ENCODE results near the gene GRIK4.
"Not testable (repeated sequence)": the region's sequence is repeated elsewhere in the genome, so short reads cannot be mapped to it uniquely, and the experiment has no call there.

The GRIK4 gene

DNA sequence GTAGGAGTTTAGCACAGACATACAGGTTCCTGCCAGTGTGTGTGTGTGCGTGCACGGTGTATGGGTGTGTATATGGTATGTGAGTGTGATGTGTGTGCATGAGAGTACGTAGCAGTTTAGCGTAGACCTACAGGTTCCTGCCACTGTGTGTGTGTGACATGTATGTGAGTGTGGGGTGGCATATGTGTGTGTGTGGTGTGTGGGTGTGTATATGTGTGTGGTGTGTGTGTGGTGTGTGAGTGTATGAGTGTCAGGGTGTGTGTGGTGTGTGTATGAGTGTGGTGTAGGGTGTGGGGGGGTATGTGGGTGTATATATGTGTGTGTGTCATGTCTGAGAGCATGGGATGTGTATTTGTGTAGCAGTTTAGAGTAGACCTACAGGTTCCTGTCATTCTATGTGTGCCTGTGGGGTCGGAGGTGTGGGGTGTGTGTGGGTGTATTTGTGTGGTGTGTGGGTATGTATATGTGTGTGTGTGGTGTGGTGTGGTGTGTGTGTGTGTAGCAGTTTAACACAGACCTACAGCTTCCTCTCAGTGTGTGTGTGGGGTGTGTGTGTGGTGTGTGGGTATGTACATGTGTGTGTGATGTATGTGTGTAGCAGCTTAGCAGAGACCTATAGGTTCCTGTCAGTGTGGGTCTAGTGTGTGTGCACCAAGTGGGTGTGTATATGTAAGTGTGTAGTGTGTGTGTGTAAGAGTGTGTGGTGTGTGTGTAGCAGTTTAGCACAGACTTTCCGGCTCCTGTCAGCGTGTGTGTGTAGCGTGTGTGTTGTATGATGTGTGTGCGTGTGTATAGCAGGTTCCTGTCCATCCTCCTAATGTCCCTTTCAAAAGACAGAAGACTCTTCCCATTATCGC lies 480.5 kb downstream of the GRIK4 start:
- DNase-seq (ENCODE audit: low read depth in 2 of 2) = no peak

DNA sequence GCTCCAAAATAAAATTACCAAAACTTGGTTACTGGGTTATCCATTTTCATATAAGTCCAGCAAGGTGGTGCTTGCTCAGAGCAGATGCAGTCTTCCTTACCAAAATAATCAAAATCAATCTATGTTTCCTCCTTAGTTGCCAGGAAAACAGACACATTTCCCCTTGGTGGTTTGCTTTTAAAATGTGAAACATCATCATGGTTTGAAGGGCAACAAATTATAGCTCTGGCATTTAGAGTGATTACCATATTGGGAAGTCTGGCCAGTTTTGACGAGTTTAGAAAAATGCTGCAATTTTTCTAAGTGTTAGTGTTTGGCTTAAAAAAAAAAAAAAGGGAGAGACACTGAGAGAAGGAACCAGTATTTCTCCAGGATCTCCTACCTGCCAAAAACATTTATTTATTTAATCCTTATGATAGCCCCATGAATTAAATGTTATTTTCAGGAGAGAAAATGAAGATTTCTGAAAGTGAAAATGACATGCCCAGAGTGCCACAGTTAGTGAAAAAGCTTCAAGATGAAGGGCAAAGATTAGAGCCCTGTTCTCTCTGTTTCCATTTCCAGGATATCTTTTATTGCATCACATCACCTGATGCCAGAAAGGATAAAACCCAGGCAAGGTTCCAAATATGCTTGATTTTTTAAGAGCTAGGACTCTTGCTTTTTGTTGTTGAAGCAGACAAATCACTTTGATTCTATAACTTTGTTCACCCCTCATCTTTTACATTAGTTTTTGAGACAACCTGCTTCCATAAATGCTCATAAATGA lies 482.7 kb downstream of the GRIK4 start:
- no peak for DNase-seq (ENCODE audit: low read depth in 2 of 2)

DNA sequence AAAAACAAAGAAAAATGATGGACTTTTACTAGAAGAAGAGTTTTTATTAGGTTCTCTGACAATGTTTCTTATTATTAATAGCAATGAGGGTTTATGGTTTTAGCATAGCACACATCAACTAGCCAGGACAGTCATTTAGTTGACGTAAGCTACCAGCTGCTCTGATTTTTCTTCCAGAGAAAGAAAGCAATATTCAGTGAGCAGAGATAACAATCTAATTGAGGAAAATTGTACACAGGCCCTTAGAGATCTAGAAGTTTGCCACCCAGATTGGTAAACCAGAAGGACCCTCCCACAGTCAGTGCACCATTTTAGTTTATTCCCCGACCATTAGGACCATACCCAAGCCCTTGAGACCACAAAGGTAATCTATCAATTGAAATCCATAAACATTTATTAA lies 483.6 kb downstream of the GRIK4 start:
- no peak for DNase-seq (ENCODE audit: low read depth in 2 of 2)

DNA sequence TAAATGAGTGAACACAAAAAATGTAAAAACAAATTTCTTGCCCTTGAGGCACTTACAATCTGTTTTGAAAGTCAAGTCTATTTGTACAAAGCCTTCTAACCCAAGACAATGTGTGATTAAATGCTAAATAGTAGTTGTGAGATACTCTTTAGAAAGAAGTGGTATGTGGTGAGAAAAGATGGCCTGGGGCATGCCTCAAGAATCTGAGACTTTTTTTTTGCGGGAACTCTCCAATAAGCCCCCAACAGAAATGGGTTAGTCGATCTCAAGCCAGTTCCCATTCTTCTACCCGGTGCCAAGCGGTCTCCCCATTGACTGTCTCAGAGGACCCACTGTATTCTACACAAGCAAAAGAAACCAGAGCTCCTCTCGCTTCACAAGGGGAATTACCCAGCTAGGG lies 485.4 kb downstream of the GRIK4 start:
- no peak for DNase-seq (ENCODE audit: low read depth in 2 of 2)

DNA sequence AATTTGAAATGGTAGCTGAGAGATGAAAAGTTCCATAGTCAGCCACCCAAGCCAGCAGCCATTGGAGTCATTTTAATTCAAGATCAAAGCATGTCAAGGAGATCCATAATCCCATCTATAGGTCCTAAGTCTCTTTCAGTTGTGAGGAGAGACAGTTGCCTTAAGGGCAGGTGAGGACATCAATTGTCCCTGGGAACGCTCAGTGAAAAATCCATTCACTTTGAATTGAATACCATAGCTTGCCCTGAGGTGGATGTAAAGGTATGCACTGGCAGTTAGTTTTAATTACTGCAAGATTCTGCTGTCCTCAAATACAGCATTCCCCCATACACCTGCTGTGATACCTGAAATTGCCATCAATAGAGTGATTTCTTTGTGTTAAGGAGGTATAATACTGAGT lies 487.0 kb downstream of the GRIK4 start:
- no peak for DNase-seq (ENCODE audit: low read depth in 2 of 2)

DNA sequence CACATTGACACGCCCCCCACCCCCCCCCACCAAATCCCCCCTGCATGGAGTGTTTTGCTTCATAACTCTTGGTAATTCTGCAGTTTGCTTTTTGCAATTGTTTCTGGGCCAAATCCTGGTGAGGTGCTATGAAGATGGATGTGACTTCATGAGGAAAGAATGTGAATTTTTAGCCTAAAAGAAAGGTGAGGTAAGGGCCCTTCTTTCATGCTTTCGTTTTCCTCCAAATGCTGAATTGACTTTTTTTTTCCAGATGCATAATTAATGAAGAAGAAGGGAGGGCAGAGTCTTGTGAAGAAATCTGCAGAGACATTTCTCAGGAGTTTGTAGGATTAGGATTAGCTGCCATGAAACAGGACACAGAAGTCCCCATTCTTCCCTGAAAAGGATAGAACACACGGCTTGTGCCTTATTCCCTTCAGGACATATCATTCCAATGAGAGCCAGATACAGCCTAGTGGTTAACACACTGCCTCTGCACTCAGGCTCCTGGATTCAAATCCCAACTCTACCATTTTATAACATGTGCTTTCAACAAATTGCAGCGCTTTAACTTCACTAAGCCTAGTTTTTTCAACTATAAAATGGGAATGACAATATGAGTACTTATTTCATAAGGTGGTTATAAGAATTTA lies 492.8 kb downstream of the GRIK4 start:
- no peak for DNase-seq (ENCODE audit: low read depth in 2 of 2)

DNA sequence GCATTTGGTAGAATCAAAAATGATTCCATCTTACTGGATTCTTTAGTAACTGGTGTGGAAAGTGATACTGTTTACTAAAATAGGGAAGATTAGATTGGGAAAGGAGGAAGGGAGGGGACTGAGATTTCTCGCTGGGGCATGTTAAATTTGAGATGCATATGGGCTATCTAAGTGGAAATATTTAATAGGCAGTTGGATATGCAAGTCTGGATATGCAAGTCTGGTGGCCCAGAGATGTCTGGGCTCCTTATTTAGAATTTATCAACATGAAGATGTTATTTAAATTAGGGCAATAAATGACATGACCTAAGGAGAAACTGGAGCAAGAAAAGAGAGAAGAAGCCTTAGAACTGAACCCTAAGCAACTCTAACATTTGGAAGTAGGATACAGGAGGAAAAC lies 495.4 kb downstream of the GRIK4 start:
- no peak for DNase-seq (ENCODE audit: low read depth in 2 of 2)

DNA sequence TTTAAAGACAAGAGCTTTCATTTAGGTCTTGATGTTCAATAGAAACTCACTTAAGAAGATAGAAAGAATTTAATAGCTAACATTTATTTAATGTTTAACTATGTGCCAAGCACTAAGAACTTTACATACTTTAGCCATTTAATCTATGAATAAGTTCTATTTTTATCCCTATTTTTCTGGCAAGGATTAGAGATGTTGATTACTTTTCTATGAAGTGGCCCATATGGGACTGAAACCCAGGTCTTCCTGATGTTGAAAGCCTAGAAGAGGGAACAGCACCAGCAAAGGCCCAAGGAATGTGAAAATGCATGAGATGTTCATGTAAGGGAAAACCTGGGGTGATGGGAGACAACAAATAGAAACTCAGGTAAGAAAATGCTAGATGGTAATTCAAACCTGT lies 497.0 kb downstream of the GRIK4 start:
- DNase-seq (ENCODE audit: low read depth in 2 of 2) = no peak

DNA sequence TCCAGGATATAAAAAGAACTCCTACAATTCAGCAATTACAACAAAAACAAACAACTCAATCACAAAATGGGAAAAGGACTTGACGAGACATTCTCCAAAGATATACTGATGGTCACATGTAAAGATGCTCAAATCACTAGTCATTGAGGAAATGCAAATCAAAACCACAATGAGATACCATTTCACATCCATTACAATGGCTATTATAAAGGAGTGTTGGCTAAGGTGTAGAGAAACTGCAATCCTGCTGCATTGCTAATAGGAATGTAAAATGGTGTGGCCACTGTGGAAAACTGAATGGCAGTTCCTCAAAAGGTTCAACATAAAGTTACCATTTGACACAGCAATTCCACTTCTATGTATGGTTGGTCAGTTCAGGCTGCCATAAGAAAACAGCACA lies 500.5 kb downstream of the GRIK4 start:
- no peak for DNase-seq (ENCODE audit: low read depth in 2 of 2)

DNA sequence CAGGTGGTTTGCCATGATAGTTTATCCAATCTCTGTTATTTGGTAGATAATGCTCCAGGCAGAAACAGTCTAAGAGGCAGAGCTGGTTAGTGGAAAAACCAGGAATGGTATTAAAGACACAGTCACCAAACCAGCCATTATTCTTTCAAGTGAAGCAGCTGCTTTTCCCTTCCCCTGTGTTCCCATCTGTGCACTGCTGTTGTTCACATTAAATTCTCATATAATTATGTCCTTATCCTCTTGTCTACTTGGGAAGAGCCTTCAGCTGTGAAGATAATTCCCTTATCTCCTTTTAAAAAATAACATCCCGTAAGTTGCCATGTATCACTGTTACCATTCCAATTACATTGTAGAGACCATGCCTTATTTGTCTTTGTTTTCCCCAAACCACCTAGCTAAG lies 507.2 kb downstream of the GRIK4 start:
- no peak for DNase-seq (ENCODE audit: low read depth in 2 of 2)

DNA sequence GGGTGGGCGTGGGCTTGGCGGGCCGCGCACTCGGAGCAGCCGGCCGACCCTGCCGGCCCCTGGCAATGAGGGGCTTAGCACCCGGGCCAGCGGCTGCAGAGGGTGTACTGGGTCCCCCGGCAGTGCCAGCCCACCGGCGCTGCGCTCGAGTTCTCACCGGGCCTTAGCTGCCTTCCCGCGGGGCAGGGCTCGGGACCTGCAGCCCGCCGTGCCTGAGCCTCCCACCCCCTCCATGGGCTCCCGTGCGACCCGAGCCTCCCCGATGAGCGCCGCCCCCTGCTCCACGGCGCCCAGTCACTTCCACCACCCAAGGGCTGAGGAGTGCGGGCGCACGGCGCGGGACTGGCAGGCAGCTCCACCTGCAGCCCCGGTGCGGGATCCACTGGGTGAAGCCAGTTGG lies 510.2 kb downstream of the GRIK4 start:
- DNase-seq (ENCODE audit: low read depth in 2 of 2) = not testable (repeated sequence)

DNA sequence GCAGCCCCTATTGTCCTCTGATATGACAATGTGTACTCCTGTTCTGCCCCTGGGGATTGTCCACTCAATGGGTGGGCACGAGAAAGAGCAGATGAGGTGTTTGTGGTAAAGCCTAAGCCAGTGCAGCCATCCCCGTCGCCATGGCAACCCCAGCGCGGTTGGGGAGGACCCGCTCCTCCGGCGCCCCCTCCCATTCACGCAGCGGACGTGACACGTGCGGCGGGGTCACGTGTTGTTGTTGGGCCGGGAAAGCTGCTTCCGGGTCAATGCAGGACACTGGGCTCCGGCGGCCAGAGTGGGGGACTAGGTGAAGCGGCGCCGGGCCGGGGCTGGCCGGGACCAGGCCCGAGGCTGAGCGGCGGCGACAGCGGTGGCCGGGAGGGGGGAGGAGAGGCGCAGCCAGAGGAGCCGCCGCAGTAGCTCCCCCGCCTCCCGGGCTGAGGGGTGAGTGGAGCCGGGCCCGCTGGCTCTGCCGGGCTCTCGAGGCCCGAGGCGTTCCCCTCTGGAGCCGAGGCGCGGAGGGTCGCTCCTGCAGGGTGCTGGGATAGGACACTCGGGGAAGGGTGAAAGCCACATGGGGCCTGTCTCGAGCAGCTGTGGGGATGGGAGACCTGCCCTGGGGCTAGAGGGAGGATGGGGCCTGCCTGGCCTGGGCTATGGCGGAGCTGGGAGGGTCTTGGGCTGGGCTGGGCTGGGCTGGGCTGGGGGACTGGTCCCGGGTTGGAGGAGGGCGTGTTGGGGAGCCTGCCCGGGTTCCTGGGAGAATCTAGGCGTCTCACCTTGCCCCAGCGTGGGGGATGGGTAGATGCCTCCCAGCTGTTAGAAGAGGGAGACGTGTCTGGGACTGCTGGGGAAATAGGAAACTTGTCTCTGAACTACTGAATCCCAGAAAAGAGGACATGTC lies 512.6 kb downstream of the GRIK4 start, which contains the start of gene TBCEL:
Gene TBCEL (plus strand): TSS at position 255 of the 904 bp plus-strand sequence. CDS start 21,589 bp downstream, outside the sequence.
- peak; percentile 47 to 67 for DNase-seq (ENCODE audit: low read depth in 2 of 2)

DNA sequence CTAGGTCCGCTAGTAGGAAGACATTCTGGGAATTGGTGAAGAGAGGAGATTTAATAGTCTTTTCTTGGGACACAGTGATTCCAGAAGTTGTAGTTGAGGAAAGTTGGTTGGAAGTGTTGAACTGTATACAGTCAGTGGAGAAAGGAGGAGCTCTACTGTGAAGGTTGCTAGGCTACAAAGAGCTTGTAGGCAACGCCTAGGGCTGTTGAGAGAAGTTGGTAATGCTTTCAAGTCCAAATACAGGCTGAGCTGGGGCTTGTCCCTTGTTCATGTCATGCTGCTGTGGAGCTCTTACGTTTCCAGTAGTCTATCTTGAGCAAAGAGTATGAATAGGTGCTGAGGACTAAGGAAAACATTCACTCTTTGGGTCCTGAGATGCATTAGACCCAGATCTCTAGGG lies 513.4 kb downstream of the GRIK4 start:
- DNase-seq (ENCODE audit: low read depth in 2 of 2) = no peak

DNA sequence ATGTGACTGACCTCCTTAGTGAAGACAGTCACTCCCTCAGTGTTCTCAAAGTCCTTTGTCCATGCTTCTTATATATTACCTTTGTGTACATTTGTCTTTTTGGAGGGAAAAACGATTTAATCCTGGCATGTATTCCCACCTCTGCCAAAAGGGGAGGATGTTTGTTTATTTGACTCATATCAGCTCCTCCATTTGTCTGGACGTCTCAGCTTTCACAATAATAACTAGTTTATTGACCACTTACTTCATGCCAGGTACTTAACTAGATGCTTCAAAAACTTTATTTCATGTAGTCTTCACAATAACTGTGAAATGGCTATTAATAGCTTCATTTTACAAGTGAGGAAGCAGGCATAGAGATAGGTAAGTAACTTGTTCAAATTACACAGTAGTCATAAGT lies 517.6 kb downstream of the GRIK4 start:
- no peak for DNase-seq (ENCODE audit: low read depth in 2 of 2)

DNA sequence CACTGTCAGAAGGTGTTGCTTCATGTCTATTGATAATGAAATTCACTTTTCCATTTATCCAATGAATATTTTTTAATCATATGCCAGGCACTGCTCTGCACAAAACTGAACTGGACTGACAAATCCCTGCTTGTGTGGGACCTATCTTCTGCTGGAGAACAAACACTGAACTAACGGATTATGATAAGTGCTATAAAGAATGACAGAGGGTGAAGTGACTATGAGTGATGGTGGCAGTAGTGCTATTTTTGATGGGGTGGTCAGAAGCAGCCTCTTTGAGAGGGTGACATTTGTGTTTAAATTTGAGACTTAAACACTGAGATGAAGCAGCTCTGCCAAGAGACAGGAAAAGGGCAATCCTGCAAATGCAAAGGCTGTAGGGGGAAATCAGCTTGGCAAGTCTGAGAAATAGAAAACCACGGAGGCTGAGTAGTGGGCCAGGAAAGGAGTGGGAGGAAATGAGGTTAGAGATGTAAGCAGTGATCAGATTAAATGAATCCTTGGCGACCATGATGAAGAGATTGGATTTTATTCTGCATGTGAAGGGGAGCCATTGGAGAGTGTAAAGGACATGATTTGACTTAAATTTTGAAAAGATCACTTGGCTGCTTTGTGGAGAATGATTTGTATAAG lies 518.4 kb downstream of the GRIK4 start:
- no peak for DNase-seq (ENCODE audit: low read depth in 2 of 2)

DNA sequence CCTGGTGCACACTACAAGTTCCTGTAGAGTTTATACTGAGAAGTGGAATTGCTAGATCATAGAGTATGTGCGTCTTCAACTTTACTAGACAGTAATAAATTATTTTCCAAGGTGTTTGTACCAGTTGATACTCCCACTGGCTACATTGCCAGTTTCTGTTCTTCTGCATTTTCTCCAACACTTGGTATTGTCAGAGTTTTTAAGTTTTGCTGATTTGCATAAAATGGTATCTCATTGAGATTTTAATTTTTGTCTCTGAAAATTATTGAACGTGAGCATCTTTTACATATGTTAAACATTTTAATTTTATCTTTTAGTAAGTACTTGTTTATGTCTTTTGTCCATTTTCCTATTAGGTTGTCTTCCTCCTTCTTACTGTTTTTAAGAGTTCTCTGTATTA lies 519.6 kb downstream of the GRIK4 start:
- DNase-seq (ENCODE audit: low read depth in 2 of 2) = no peak

DNA sequence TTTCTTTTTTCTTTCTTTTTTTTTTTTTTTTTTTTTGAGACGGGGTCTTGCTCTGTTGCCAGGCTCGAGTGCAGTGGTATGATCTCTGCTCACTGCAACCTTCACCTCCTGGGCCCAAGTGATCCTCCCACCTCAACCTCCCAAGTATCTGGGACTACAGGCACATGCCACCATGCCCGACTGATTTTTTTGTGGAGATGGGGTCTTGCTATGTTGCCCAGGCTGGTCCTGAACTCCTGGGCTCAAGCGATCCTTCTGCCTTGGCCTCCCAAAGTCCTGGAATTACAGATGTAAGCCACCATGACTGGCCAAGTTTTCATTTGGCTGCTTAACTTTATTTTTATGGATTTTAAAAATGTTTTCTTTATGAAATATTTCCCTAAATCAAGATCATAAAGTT lies 520.1 kb downstream of the GRIK4 start:
- not testable (repeated sequence) for DNase-seq (ENCODE audit: low read depth in 2 of 2)

DNA sequence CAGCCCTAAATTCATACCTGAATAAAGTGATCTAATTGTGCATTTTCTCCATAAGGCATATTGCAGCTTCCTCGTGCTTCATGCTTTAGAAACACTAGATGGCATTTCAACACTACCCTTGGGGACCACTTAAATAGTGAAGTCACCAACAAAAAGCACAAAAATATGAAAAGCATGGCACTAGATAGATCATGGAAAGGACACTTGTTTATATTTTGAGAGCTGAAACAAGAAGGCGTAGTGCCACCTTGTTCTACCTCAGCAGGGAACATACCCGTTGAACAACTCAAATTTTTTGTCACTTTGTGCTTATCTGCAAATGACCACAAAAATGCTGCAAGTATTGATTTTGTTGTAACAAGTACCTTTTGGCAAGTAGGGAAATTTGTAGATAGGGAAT lies 521.0 kb downstream of the GRIK4 start:
- DNase-seq (ENCODE audit: low read depth in 2 of 2) = no peak

DNA sequence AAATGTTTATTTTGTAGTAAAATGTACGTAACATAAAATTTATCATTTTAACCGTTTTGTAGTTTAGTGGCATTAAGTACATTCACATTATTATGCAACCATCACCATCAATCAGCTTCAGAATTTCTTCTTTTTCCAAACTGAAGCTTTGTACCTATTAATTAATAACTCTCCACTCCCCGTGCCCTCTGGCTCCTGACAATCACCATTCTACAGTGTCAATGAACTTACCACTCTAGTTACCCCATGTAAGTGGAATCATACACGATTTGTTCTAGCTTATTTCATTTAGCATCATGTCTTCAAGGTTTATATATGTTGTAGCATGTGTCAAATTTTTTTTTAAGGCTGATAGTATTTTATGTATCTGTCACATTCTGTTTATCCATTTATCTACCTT lies 522.1 kb downstream of the GRIK4 start:
- no peak for DNase-seq (ENCODE audit: low read depth in 2 of 2)

DNA sequence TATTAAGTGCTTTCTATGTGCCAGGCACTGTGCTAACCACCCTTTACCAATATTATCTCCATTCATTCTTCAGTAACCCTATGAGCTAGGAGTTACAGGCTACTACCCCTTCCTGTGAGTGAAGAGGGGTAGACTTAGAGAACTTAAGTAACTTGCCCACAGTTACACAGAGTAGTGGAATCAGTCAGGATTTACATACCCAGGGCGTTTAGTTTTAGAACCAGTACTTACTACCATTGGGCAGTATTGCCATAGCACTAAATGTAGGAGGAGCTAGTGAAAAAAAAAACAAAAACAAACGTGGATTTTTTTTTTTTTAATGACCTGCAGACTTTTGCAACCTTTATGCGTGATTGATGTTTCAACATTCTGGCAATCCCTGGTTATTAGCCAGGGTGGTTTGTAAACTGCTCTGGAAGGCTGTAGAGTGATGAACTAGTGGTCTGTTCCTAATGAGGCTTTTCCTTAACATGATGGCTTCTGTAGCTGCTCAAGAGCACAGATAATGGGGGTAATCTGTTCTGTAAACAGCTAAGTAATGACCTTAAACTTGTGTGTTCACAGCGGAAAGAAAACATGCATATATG lies 523.7 kb downstream of the GRIK4 start:
- DNase-seq (ENCODE audit: low read depth in 2 of 2) = no peak

DNA sequence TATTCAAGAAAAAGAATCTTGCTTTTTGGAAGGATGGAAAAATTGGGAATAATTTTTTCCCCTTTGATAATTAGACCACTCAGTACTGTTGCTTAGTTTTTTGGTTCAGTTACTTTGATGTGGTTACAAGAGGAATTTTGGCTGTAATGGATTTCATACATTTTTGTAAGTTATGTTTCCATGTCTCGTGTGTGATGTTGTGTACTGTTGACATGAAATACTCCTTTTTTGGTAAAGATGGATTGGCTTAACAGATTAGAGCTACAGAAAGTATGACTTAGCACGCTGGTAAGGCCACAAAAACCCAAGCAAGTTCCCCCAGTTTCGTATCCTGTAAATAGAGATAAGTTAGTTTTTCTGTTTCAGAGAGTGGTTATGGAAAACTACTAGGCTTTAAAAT lies 524.2 kb downstream of the GRIK4 start:
- no peak for DNase-seq (ENCODE audit: low read depth in 2 of 2)

All from stimulated activated CD4-positive, alpha-beta T cell treated with anti-CD3 and anti-CD28 coated beads, Interleukin-1b, Interleukin-23, amount 100 ng/mL, for 1 hour (primary cell).